HG03342 (cell line): ENCODE data around the gene PPIP5K1.
A peak's percentile ranks its signal among the peaks of the same experiment; 100 is the strongest.
"Not testable (repeated sequence)": the region's sequence is repeated elsewhere in the genome, so short reads cannot be mapped to it uniquely, and the experiment has no call there.

Source experiments
- ATAC-seq: cut with Tn5 transposase; IDR thresholded peaks from one replicate; pipeline ENCODE4 v1.9.1; 2021; ENCODE audit warnings: mild to moderate bottlenecking, moderate library complexity; ENCODE audit not compliant: unreplicated experiment

PPIP5K1 gene

DNA sequence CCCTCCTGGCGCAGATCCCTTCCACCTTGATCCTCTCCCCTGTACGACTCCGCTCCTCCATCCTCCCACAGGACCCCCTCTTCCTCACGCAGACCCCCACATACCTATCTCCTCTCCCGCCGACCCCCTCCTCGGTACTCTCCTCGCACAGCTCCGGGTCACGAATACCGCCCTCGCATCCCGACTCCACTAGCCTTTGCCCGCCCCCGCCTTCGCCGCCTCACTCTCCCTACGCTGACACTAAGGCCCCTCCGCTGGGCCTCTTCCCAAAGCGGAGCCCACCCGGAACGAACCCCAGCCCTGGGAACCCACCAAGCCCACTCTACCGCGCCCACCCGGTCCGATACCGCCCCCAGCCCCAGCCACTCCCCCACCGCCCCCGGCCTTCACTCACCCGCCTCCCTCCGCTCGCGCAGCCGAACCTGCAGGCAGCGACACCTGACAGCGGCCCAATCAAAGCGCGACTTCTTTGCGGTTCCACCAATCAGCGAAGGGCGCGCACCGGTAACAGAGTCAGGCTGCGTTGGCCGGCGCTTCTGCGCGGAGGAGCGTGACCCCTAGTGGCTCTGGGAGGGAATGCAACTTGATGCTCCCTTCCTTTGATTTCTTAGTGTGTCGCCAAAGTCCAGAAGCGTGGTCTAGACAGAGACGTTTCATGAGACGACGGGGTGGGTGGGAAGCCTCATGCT lies at the start of gene PPIP5K1:
Gene PPIP5K1 (minus strand): TSS at position 431 of the 689 bp plus-strand sequence. CDS start 5,704 bp downstream, outside the sequence.
- peak; percentile 96 for ATAC-seq

DNA sequence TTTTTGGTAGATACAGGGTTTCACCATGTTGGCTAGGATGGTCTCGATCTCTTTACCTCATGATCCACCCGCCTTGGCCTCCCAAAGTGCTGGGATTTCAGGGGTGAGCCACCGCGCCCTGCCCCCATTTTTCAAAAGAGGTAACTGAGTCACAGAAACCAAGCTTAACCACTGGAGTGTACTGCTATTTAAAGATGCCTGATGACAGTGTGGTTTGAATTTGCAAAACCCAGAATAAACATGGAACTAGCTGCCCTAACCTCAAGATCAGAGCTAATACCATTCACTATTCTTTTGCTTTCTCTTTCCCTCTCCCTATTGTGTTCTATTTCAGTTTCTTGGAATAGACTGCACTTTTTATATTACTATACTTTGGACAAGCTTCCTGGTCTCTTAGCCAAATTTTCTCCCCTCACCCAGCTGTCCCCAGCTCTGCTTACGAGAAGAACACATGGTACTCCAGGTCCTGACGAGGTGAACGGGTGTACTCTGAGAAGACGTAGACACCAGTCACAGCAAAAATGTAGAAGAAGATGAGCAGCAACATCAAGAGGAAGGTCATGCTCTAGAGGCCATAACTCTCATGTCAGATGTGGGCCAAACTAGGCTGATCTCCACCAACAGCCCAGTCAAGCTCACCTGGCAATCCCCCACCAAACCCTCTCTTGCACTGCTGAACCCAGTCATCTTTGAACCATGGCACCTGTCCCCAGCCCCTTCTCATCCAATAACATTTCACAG lies 48.6 kb upstream of the PPIP5K1 start:
- peak; percentile 61 for ATAC-seq

DNA sequence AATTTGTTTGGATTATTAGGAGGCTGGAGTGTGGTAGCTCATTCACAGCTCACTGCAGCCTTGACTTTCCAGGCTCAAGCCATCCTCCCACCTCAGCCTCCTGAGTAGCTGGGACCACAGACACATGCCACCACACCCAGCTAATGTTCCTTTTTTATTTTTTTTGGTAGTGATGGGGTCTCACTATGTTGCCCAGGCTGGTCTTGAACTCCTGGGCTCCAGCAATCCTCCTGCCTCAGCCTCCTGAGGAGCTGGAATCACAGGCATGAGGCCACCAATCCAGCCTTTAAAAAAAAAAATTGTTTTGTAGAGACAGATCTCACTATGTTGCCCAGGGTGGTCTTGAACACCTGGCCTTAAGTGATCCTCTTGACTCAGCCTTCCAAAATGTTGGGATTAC lies 36.9 kb upstream of the PPIP5K1 start:
- ATAC-seq = not testable (repeated sequence)

DNA sequence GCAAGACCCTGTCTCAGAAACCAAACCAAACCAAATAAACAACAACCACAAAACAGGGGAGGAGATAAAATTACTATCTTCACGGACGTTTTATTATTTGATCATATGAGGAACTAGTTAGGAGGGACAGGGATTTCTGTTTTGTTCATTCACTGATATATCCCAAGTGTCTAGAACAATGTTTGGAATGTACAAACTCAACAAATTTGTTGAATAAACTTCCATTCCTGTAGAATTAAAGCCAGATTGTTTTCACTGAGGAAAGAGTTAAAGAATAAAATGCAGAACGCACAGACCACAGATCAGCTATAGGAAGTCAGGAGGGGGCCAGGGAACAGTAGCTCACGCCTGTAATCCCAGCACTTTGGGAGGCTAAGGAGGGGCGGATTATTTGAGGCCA lies 35.1 kb upstream of the PPIP5K1 start:
- ATAC-seq = no peak

DNA sequence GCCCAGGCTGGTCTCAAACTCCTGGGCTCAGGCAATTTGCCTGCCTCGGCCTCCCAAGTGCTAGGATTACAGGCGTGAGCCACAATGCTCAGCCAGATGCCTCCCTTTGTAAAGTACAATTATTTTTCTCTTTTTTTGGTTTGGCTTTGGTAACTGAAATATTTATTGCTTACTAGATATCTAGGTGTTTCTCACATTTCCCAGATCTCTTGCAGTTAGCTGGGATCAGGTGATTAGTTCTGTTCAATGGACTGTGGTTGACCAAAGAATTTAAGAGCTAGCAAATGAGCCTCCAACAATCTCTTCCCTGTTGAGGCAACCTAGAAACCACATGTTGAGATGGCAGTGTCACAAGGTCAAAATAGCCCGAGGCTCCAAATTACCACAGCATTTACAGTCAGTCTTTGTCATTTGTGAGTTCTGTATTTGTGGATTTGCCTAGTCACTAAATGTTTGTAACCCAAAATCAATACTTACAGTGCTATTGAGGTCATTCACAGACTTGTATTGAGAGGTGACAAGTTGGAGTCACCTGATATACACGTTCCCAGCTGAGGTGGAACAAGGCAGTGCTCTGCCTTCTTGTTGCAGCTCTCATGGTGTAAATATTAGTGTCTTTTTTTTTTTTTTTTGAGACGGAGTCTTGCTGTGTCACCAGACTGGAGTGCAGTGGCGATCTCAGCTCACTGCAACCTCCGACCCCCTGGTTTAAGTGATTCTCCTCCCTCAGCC lies 32.2 kb upstream of the PPIP5K1 start:
- not testable (repeated sequence) for ATAC-seq

DNA sequence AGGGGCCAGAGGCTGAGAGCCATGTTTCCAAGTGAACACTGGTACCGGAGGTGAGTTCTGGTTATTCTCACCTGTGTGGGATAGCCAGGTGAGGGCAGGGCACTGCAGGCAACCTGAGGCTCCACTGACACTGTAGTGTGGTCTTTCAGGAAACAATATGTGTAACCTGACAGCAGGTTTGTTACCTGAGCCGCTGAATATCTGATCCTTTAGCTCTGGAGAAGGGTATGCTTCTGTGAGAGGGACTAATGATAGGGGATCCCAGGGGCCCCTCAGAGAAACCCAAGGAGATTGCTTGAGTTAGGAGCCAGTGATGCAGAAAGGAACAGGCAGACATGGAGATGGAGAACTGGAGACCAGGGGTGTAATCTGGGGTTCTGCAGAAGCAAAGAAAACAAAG lies 28.7 kb upstream of the PPIP5K1 start, which contains the start of gene STRC:
Gene STRC (minus strand): TSS at position 101 of the 400 bp plus-strand sequence. CDS start 78 bp downstream, at position 23.
- not testable (repeated sequence) for ATAC-seq

DNA sequence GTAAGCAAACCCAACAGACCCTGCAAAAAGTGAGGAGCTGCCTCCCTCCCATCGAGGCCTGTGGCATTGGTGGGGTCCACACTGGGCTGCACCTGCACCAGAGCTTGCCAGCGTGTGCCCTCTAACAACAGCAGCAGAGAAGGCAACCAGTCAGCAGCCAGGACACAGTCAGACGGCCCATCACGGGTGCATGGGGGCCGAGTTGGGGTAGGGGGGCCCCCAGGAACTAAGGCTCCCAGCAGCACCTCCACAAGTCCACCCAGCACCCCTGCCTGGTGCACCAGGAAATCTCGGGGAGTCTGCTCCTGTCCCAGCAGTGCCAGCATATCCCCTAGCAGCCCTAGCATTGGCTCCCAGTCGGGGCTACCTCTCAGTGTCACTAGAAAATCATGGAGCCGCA lies 27.7 kb upstream of the PPIP5K1 start:
- ATAC-seq = not testable (repeated sequence)

DNA sequence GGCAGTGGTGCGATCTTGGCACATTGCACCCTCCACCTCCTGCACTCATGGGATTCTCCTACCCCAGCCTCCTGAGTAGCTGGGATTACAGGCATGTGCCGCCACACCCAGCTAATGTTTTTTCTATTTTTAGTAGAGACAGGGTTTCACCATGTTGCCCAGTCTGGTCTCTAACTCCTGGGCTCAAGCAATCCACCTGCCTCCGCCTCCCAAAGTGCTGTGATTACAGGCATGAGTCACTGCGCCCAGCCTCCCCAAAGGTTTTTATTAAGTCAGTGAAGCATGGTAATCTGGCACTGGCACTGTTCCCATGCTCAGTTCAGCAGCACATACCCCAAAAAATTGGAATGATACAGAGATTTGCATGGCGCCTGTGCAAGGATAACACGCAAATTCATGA lies 12.2 kb upstream of the PPIP5K1 start:
- not testable (repeated sequence) for ATAC-seq

DNA sequence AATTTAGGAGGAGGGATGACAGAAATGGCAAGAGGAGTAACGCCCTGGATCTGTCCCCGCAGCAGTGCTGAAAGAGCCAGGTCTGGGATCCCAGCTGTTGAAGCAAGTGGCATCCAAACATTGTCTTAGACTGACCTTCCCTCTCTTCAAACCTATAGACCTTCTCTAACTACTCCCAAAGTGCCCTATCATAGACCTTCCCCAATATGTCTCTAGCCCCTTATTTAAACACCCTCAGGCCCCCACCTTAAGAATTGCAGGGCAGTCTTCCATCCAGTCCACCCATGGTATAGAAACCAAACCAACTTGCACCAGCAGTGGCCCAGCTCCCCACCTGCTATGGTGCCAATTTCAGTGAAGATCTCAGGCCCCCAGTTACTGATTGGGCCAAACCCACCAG lies 10.2 kb upstream of the PPIP5K1 start:
- not testable (repeated sequence) for ATAC-seq

DNA sequence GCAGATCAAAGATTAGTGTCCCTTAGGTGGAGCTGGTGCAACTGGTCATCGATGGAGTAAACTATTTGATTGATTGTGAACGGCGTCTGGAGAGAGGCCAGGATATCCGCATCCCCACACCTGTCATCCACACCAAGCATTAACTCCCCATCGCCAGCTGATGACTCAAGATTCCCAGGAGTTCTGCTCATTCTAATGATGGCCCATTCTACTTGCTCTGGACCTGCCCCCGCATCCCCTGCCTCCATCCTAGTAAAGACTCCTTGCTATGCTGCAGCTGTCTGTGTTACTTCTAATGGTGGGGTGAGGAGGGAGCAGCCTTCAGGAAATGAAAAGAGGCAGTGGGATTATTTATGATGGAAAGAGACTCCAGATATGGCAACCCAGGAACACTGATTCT lies 9.1 kb upstream of the PPIP5K1 start:
- ATAC-seq = not testable (repeated sequence)

DNA sequence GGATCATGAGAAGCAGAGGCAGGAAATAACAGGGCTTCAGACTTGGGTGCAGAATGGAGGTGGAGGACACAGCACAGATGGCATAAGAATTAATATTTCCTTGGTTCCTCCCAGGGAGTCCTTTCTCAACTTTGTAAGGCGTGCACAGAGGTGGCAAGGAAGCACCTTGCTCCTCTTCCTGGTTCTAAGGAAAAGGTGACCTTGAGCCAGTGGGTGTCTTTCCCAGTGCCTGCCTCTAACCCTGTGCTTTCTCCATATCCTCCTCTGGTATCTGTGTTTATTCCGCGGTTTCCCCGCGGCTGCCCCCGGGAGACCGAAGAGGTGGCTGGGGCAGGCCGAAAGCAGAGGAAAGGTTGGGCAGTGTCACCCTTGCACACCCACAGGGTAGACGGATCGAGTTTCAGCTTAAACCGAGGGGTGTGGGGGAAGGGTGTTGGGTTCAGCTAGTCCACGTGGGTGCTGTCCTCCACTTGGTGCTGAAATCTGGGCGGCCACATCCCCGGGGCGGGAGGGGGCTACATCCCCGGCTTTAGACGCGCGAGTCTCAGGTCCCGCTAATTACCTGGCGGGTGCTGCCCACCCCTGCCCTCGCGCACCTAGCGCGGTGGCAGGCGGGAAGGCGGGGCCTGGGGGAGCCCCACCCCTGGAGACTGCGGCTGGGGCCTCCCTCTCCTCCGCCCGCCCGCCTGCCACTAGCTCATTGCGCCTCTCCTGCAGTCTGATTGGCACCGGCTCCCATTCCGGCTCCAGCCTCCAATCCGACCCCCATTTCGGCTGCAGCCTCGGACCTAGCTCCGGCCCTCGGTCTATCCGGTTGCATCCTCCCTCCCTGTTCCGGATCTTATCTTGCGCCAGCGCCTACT lies 3.6 kb upstream of the PPIP5K1 start, which contains the start of gene CKMT1B:
Gene CKMT1B (plus strand): TSS at position 700 of the 863 bp plus-strand sequence. CDS start 192 bp downstream, outside the sequence.
- not testable (repeated sequence) for ATAC-seq

DNA sequence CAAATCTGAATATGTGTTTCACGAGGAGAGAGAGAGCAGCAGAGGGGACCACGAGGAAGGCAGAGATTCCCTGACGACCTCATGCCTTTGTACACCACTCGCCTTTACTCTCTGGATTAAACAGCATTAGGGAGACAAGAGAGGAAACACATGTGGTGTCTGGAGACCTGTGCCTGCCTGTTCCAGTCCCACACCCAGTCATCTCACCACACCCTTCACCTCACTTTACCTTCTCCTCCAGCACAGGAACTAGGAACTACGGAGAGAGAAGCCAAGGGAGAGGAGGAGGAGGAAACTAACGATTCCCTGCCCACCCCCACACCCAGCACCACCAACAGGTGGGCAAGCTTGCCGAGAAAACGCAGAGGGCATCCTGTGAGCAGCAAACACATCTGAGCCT lies 2.8 kb upstream of the PPIP5K1 start:
- not testable (repeated sequence) for ATAC-seq

DNA sequence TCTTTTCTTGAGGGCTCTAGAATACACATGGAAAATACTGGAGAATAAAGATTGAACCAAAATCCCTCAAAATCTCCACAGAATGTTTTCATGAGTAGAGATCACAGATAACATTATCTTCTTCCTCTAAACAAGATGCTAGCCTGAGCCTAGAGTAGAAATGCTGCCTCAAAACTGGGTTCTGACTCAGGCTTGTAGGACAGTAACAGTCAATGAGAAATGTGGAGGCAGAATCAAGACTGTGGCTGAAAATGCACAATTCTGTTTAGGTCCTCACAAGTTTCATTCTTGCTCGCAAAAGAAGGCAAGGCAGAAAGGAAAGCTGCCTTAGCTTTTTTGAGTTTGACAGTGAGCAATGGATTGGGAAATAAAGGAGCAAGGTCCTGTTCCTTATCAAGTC lies 15.4 kb downstream of the PPIP5K1 start:
- not testable (repeated sequence) for ATAC-seq

DNA sequence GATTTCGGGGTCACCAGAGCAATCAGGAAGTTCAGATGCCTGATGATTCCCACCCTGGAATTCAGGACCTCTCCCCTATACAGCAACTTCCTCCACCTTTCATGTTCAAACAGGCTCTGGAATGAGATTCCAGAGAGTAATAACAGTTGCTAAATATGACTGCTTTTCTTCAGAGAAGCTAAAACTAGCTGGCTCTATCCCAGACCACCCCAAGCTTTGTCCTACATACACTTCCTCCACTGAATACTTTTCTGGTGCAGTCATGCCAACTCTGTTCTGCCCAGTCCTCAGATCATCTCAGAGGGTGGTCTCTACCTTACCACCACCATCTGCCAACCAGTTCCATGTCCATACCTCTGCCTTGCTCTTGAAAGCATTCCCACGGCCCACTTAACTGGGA lies 23.4 kb downstream of the PPIP5K1 start:
- ATAC-seq = not testable (repeated sequence)

DNA sequence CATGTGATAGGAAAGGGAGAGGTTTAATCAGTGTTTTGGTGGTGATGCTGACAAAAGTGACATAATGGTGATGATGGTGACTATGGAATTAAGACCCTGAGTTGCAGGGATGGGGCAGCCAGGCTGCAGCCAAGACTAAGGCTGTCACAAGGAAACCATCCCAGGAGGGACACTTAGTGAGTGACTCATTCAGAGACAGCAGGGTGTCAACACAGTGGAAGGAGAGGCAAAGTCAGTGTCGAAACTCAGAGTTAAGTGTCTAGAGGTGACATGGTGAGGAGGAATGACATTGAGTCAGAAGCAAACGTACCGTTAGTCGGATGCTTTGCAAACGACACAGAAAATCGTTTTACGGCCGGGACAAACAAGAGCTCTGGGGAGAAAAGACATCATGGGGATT lies 26.2 kb downstream of the PPIP5K1 start:
- ATAC-seq = not testable (repeated sequence)

DNA sequence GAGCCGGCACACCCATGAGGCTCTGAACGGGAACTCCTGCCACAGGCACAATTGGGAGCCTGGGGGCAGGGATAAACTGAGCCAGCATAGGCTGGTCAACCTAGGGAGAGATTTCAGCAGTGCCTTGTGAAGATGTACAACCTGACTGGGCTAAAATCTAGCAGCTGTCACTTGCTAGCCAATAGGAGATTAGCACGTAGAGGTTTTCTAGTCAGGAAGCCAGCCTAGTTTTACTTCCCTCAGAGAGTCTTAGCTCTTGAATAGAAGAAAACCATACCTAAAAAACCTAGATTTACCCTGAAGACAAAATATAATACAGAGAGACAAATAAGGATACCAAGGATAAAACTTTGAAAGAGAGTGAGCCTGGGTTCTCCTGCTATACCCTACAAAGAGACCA lies 27.3 kb downstream of the PPIP5K1 start:
- ATAC-seq = not testable (repeated sequence)

DNA sequence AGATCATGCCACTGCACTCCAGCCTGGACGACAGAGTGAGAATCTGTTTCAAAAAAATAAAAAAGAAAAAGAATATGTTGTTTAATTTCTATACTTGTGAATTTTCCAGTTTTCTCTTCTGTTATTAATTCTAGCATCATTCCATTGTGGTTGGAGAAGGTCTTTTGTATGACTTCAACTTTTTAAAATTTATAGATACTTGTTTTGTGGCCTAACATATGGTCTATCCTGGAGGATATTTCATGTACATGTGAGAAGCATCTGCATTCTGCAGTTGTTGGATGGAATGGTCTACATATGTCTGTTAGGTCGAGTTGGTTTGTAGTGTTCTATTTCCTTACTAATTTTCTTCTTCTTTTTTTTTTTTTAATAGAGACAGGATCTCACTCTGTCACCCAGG lies 37.0 kb downstream of the PPIP5K1 start:
- no peak for ATAC-seq

DNA sequence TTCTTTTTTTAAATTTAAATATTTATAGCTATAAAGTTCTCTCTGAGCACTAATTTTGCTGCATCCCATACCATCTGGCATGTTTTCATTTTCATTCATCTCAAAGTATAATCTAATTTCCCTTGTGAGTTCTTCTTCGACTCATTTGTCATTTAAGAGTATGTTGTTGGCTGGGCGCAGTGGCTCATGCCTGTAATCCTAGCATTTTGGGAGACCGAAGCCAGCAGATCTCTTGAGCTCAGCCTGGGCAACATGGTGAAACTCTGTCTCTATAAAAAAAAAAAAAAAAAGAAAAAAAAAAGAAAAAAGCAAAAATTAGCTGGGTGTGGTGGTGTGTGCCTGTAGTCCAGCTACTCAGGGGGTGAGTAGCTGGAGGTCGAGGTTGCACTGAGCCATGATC lies 37.8 kb downstream of the PPIP5K1 start:
- no peak for ATAC-seq

DNA sequence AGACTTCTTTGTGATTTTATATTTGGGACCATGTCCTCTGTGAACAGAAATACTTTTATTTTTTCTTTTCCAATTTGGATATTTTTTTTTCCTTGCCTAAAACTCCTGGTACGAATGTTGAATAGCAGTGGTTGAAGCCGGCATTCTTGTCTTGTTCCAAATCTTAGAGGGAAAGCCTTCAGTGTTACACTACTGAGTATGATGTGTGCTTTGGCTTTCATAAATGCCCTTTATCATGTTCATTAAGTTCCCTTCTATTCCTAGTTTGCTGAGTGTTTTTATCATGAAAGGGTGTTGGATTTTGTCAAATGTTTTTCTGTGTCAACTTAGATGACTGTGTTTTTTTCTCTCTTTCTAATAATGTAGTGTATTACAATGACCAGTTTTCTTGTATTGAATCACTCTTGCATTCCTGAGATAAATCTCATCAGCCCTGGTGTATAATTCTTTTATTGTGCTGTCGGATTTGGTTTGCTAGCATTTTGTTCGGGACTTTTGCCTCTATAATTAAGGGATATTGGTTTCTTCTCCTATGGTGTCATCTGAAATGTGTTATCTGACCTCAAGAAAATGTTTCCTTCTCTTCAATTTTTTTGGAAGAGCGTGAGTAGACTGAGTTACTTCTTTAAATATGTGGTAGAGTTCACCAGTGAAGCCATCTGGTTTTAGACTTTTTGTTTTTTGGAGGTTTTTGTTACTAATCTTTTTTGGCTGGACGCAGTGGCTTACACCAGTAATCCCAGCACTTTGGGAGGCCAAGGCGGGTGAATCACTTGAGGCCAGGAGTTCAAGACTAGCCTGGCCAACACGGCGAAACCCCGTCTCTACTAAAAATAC lies 39.3 kb downstream of the PPIP5K1 start:
- ATAC-seq = no peak
